H1 (cell line): ENCODE results near the gene NGFR. TPM values are rescaled to one million over a fixed set of nuclear protein-coding genes. Genes with fewer than 3 reads are reported as not detected.

Experiments
- BRCA1 ChIP-seq: IDR thresholded peaks from 2 replicates; pipeline ENCODE4 v1.6.1; 2012; ENCODE audit warnings: low read depth, low read length, improper control_type of control experiment
- CHD1 ChIP-seq: IDR thresholded peaks from 2 replicates; pipeline ENCODE4 v1.6.1; 2012; ENCODE audit warnings: low read depth, low read length, improper control_type of control experiment
- CREB1 ChIP-seq: IDR thresholded peaks from 2 replicates; pipeline ENCODE4 v1.6.1; 2012; ENCODE audit warnings: inconsistent platforms
- KDM1A ChIP-seq: fragments of 200-600, 300-600 bp; sonication (generic); IDR thresholded peaks from 2 replicates; pipeline ENCODE4 v1.7.1; 2016; ENCODE audit warnings: mild to moderate bottlenecking, low read length, borderline replicate concordance
- POLR2A ChIP-seq, 2 experiments: IDR thresholded peaks; 1 replicate in 1 of 2; 2 replicates in 1 of 2; pipeline ENCODE4 v1.6.1; 2011; ENCODE audit warnings: low read depth in 2 of 2, low read length in 2 of 2, mild to moderate bottlenecking in 2 of 2; ENCODE audit errors: control extremely low read depth in 1 of 2
- POU5F1 ChIP-seq: IDR thresholded peaks from 2 replicates; pipeline ENCODE4 v1.6.1; 2011; ENCODE audit warnings: low read depth, mild to moderate bottlenecking, low read length, moderate library complexity
- SIN3A ChIP-seq, 2 experiments: IDR thresholded peaks in 1 of 2; conservative IDR thresholded peaks in 1 of 2; 2 replicates each; pipeline ENCODE4 v1.6.1; 2011 to 2012; ENCODE audit warnings: low read length in 2 of 2, improper control_type of control experiment in 1 of 2, low read depth in 1 of 2, mild to moderate bottlenecking in 1 of 2
- SP1 ChIP-seq: IDR thresholded peaks from 2 replicates; pipeline ENCODE4 v1.6.1; 2011; ENCODE audit warnings: low read depth, low read length
- SP4 ChIP-seq: IDR thresholded peaks from 2 replicates; pipeline ENCODE4 v1.6.1; 2012; ENCODE audit warnings: low read length, inconsistent platforms
- TAF7 ChIP-seq: optimal IDR thresholded peaks from 2 replicates; pipeline ENCODE3; 2011; ENCODE audit warnings: low read depth, mild to moderate bottlenecking, inconsistent platforms, low read length, moderate library complexity, borderline replicate concordance
- TEAD4 ChIP-seq: IDR thresholded peaks from 2 replicates; pipeline ENCODE4 v1.6.1; 2012; ENCODE audit warnings: low read depth, low read length, inconsistent platforms, mixed read lengths
- YY1 ChIP-seq: IDR thresholded peaks from 2 replicates; pipeline ENCODE4 v1.6.1; 2011; ENCODE audit warnings: low read depth, mild to moderate bottlenecking, low read length
- polyA plus RNA-seq, 7 experiments: library from polyadenylated mRNA; depleted of rRNA in 3 of 7; stranded (reverse) in 5 of 7; unstranded in 2 of 7; fragments of >200 nt in 5 of 7; fragments of 200-250 nt in 2 of 7; gene quantifications; 1 replicate in 5 of 7; 2 replicates in 1 of 7; 4 replicates in 1 of 7; pipeline versions ENCODE4 v1.2.1 to v1.2.3, GENCODE V29; 2011 to 2013; ENCODE audit warnings: missing spikeins in 2 of 7, mixed read lengths in 2 of 7
- total RNA-seq: library from RNA; stranded (reverse); fragmentation: NEBNext Ultra II Directional; extraction: Animal tissue kit (Norgen Biotek cat#: 25700); gene quantifications from 2 replicates; pipeline ENCODE4 v1.2.1, GENCODE V29; 2021
- TF ChIP-seq, protein P1 (sequence below): fragments of 300-600 bp; sonication (generic); IDR thresholded peaks from 2 replicates; pipeline ENCODE4 v1.7.1; 2012; ENCODE audit warnings: low read length, moderate library complexity, mild to moderate bottlenecking, inconsistent platforms; ENCODE audit not compliant: insufficient replicate concordance

The NGFR gene
- total and polyA plus RNA-seq, 2 of the 8 experiments (the other 6 are each of a cell fraction or from before 2014, with no cell fraction given): 8.1 to 10.3 TPM

DNA sequence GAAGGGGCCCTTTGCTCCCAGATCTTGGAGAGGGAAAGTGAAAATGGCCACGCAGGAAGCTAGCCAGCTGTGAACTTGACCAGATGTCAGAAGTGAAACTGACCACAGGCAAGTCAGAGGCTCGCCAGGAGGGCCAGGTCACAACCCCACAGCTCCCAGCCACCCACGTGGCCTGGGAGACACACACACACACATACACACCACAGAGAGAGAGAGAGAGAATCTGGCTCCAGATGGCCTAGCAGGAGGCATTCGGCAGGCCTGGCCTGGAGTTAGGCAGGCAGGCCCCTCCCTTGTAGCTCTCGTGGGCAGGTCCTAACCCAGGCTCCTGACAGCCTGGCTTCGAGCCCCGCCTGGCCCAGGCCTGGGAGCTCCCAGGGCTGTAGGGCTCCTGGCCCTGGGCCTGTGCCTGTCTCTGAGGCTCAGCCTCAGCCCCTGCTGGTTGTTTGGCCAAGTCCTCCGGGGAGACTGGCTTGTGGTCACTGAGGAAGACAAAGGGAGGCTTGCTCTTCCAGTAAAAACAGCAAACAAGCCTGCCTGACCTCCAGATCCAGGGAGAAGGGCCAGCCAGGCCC is 20.2 kb downstream of the NGFR start (continued):
- TF ChIP-seq TEAD4 (no peak), SIN3A (conservative IDR thresholded peaks at IDR 0.05 in 1 of 2, IDR thresholded peaks at IDR 0.05 in 1 of 2; ENCODE audit: low read depth in 1 of 2, low read length in 2 of 2) (0 out of 4 replicates have a peak, but pooled peaks of 1 of the 2 experiments have one; percentile 54), POLR2A (IDR thresholded peaks at IDR 0.05; ENCODE audit: control extremely low read depth in 1 of 2, low read depth in 2 of 2, low read length in 2 of 2) (no peak; a peak in 1 of 3 replicates), SP4 (no peak), BRCA1 (no peak), POU5F1 (no peak), KDM1A (no peak), CHD1 (no peak), TAF7 (no peak), CREB1 (no peak), SP1 (no peak), YY1 (no peak)
- TF ChIP-seq, protein P1, sequence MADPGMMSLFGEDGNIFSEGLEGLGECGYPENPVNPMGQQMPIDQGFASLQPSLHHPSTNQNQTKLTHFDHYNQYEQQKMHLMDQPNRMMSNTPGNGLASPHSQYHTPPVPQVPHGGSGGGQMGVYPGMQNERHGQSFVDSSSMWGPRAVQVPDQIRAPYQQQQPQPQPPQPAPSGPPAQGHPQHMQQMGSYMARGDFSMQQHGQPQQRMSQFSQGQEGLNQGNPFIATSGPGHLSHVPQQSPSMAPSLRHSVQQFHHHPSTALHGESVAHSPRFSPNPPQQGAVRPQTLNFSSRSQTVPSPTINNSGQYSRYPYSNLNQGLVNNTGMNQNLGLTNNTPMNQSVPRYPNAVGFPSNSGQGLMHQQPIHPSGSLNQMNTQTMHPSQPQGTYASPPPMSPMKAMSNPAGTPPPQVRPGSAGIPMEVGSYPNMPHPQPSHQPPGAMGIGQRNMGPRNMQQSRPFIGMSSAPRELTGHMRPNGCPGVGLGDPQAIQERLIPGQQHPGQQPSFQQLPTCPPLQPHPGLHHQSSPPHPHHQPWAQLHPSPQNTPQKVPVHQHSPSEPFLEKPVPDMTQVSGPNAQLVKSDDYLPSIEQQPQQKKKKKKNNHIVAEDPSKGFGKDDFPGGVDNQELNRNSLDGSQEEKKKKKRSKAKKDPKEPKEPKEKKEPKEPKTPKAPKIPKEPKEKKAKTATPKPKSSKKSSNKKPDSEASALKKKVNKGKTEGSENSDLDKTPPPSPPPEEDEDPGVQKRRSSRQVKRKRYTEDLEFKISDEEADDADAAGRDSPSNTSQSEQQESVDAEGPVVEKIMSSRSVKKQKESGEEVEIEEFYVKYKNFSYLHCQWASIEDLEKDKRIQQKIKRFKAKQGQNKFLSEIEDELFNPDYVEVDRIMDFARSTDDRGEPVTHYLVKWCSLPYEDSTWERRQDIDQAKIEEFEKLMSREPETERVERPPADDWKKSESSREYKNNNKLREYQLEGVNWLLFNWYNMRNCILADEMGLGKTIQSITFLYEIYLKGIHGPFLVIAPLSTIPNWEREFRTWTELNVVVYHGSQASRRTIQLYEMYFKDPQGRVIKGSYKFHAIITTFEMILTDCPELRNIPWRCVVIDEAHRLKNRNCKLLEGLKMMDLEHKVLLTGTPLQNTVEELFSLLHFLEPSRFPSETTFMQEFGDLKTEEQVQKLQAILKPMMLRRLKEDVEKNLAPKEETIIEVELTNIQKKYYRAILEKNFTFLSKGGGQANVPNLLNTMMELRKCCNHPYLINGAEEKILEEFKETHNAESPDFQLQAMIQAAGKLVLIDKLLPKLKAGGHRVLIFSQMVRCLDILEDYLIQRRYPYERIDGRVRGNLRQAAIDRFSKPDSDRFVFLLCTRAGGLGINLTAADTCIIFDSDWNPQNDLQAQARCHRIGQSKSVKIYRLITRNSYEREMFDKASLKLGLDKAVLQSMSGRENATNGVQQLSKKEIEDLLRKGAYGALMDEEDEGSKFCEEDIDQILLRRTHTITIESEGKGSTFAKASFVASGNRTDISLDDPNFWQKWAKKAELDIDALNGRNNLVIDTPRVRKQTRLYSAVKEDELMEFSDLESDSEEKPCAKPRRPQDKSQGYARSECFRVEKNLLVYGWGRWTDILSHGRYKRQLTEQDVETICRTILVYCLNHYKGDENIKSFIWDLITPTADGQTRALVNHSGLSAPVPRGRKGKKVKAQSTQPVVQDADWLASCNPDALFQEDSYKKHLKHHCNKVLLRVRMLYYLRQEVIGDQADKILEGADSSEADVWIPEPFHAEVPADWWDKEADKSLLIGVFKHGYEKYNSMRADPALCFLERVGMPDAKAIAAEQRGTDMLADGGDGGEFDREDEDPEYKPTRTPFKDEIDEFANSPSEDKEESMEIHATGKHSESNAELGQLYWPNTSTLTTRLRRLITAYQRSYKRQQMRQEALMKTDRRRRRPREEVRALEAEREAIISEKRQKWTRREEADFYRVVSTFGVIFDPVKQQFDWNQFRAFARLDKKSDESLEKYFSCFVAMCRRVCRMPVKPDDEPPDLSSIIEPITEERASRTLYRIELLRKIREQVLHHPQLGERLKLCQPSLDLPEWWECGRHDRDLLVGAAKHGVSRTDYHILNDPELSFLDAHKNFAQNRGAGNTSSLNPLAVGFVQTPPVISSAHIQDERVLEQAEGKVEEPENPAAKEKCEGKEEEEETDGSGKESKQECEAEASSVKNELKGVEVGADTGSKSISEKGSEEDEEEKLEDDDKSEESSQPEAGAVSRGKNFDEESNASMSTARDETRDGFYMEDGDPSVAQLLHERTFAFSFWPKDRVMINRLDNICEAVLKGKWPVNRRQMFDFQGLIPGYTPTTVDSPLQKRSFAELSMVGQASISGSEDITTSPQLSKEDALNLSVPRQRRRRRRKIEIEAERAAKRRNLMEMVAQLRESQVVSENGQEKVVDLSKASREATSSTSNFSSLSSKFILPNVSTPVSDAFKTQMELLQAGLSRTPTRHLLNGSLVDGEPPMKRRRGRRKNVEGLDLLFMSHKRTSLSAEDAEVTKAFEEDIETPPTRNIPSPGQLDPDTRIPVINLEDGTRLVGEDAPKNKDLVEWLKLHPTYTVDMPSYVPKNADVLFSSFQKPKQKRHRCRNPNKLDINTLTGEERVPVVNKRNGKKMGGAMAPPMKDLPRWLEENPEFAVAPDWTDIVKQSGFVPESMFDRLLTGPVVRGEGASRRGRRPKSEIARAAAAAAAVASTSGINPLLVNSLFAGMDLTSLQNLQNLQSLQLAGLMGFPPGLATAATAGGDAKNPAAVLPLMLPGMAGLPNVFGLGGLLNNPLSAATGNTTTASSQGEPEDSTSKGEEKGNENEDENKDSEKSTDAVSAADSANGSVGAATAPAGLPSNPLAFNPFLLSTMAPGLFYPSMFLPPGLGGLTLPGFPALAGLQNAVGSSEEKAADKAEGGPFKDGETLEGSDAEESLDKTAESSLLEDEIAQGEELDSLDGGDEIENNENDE: no peak
